CD4-positive, alpha-beta T cell treated with Interferon alpha-2 for 1 hour (primary cell): ENCODE data around the gene RAB42.
"Not testable (repeated sequence)": the region's sequence is repeated elsewhere in the genome, so short reads cannot be mapped to it uniquely, and the experiment has no call there.

Experiments used
- DNase-seq, 2 donors: peaks; one replicate each; pipeline ENCODE4 v3.0.0-alpha.2; 2020 to 2022

RAB42 gene

GRCh38 chr1:28586585-28587391 is 5.3 kb upstream of the RAB42 start:
- DNase-seq: not testable (repeated sequence)

- no peak for DNase-seq
Measured at GRCh38 chr1:28592321-28593071, 431 bp downstream of the RAB42 start.

- DNase-seq: not testable (repeated sequence)
Measured at GRCh38 chr1:28593988-28594356, 1.9 kb downstream of the RAB42 start.

- not testable (repeated sequence) for DNase-seq
Measured at GRCh38 chr1:28594686-28595411, 2.8 kb downstream of the RAB42 start.

GRCh38 chr1:28595412-28596191 is 3.5 kb downstream of the RAB42 start:
- DNase-seq: no peak

- not testable (repeated sequence) for DNase-seq
Measured at GRCh38 chr1:28596276-28596675, 4.2 kb downstream of the RAB42 start.

- no peak for DNase-seq
Measured at GRCh38 chr1:28601696-28602095, 9.6 kb downstream of the RAB42 start.

- peak; percentile 17 to 46 for DNase-seq
Measured at GRCh38 chr1:28602536-28603439, 10.7 kb downstream of the RAB42 start.

GRCh38 chr1:28604411-28604810 is 12.3 kb downstream of the RAB42 start:
- no peak for DNase-seq

GRCh38 chr1:28604962-28605361 is 12.9 kb downstream of the RAB42 start:
- DNase-seq: no peak

GRCh38 chr1:28606771-28607170 is 14.7 kb downstream of the RAB42 start:
- DNase-seq: no peak

GRCh38 chr1:28613175-28613574 is 21.1 kb downstream of the RAB42 start:
- DNase-seq: no peak

- no peak for DNase-seq
Measured at GRCh38 chr1:28631713-28632112, 39.6 kb downstream of the RAB42 start.

- DNase-seq: no peak
Measured at GRCh38 chr1:28632560-28632959, 40.5 kb downstream of the RAB42 start.

- DNase-seq: peak; percentile 32 to 59
Measured at GRCh38 chr1:28640766-28641165, 48.7 kb downstream of the RAB42 start.

- no peak for DNase-seq
Measured at GRCh38 chr1:28642056-28642846, 50.2 kb downstream of the RAB42 start.

- peak; percentile 96 to 97 for DNase-seq
Measured at GRCh38 chr1:28642847-28643635, 51.0 kb downstream of the RAB42 start, which contains the start of gene TAF12. TAF12 (minus strand) TSS chr1:28643067; CDS start chr1:28622081, 20,986 bp downstream.

- no peak for DNase-seq
Measured at GRCh38 chr1:28644494-28644893, 52.4 kb downstream of the RAB42 start.
